HG03439 (cell line): Measurements from ENCODE around the gene FNDC8.
"Not testable (repeated sequence)": the region's sequence is repeated elsewhere in the genome, so short reads cannot be mapped to it uniquely, and the experiment has no call there.

Experiments
- ATAC-seq: cut with Tn5 transposase; IDR thresholded peaks from one replicate; pipeline ENCODE4 v1.9.1; 2021; ENCODE audit warnings: mild to moderate bottlenecking, moderate library complexity; ENCODE audit not compliant: unreplicated experiment

Gene FNDC8

DNA sequence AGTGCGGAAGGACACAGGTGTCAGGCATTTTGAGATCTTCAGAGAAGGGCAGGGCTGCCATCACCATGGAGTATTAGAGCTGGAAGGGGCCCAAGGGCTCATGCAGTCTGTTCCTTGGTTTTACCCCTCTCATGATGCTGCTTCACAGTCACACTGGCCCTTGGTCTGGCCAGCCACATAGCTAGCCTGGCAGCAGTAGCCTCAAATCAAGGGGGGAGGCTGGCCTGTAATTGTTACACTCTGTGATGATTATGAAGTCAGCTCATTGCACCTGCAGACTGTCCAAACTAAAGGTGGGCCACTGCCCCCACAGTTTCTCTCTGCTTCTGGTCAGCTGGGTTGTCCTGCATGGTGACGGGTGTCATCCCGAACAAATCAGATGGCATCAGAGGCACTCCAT is at the start of gene FNDC8:
FNDC8 (plus strand) TSS at position 301 of the 400 bp plus-strand sequence; CDS start at position 380, 79 bp downstream.
- ATAC-seq: no peak

DNA sequence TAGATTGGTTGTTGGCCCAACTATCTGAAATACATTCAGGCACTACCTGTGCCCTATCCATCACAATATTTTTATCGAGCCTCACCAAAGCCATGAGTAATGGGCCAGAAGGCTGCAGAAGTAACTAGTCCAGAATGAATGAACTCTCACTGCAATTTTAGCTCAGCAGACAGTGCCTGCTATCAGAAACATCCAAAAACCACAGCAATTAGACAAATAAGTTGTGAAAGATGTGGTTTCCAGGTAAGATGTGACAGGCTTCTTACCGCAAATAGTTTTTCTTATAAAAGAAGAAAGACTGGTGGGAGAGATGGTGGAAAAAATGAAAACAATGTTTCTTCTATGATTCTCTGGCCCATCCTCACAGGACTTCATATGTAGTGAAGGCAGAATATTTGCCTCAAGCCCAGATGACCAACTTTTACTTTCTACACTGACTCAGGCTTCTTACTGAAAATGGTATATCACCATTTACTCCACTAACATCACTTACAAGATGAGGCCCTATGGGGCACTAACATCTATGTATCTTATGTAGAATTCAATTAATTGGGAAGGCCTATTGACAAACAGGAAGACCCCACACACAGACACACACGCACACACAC is 48.1 kb upstream of the FNDC8 start:
- ATAC-seq: no peak

DNA sequence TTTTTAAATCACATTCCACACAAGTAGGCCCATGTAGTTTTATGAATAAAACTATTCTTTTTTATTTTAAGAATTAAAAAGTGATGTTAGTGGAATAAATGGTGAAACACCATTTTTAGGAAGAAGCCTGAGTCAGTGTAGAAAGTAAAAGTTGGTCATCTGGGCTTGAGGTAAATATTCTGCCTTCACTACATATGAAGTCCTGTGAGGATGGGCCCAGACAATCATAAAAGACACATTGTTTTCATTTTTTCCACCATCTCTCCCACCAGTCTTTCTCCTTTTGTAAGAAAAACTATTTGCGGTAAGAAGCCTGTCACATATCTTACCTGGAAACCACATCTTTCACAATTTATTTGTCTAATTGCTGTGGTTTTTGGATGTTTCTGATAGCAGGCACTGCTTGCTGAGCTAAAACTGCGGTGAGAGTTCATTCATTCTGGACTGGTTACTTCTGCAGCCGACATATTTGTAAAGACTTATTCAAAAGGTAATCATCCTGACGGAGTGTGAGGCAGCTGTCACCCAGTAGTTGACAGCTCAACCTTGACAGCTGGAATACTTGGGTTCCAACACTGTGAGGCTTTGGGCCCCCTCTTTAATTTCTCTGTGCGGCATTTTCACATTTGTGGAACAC is 47.3 kb upstream of the FNDC8 start:
- no peak for ATAC-seq

DNA sequence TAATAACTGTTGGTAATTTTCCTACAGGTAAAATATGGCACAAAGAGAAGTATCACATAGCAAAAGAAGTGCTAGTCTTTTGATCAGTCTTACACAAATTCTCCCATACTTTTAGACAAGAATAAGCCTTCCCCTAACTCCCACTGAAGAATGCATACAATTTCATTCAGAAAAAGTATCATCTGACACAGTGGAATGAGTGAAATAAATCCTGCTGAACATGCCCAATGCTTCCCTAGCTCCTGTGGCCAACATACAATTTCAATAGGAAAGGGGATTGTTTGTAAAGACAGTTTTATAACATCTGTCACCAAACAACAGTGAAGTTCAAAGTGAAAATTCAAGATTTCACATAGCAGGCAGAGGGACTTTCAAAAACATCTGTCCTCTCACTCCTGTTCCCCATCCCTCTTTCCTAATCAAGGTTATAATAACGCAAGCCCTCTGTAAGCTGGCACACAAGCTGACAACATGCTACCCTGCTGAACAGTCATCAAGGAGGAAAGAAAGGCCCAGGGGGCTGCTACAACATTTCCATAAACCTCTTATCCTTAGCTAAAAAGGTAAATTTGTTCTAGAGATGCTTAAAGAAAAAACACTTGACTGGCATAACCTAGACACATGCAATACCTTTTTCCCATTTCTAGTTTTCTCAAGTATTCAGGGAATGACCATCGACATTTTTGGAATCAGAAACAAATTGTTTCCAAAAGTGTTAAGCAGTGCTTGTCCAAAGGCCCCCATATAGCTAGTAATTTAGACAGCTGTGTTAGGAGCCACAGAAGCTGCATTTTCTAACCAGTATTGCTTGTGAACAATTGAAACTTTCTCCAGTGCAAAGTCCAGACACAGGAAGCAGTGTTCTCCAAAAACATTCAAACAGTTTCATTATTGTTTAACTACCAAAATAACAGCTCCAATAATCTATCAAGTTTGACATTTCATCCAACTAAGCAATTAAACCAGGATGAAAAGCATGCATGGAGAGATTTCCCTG is 46.4 kb upstream of the FNDC8 start:
- no peak for ATAC-seq

DNA sequence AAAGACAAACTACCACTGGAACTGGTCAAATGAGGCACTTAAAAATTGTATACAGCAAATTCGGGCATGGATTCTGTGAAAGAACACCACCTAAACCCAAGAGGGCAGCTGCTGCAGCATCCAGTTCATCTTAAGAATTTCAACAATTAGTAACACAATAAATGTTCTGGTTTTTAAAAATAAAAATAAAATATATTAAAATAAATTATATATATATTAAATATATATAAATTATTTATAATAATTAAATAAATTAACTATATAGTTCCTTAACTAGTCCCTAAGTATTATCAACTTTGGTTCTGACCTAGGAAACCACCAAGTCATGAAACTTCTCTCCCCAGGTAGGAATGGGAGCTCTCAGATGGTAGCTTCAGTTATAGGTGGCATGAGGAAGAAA is 44.5 kb upstream of the FNDC8 start:
- ATAC-seq: no peak

DNA sequence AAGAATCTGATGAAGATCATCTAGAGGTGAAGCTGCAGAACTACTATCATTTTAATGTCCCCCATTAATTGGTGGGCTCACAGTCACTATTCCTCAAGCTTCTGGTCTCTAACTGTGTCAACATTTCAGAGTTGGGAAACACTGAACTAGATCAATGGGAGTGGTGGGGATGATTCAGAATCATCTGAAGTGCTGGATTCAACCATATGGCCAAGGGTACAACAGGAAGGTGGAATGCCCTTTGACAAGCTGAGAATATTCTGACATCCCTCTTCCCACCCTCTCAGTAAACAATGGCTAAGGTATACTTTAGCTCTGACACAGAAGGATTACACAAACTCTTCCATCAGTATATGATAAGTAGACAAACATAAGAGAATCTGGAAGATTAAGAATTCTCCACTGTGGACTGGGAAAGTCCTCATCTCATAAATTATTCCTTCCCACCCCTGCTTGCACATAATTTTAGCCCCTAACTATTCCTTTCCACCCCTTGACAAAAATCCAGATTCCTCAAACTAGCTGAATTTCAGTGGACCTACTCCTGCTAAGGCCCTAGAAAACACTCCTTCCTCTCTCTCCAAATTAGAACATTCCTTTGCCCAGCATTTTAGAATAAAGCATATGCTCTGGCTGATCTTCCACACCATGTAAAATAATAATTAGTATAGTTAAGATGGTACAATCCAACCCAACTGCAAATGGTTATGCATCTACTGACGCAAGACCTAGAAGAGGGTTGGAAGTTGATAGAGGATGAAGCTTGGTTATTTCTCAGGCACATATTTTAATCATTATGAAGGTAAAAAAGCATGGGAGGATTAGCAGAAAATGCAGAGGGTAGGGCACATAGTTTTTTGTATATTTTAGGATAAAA is 41.6 kb upstream of the FNDC8 start:
- no peak for ATAC-seq

DNA sequence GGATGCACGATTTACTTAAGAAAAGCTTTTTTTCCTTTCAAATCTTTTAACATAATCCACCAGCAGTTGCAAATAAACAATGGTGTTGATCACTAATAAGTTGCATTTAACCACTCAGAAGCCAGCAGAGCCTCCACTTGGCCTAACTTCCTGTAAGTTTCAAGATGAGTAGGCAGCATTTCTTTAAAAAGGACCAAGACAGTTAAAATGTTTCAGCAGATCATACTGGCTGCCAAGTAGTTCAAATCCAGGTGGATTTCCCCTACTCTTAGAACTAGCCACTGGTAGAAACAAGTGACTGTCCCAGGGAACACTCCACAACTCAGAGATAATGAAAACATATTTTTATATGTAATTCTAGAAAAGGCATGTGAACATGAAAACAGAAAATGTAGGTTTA is 40.9 kb upstream of the FNDC8 start:
- no peak for ATAC-seq

DNA sequence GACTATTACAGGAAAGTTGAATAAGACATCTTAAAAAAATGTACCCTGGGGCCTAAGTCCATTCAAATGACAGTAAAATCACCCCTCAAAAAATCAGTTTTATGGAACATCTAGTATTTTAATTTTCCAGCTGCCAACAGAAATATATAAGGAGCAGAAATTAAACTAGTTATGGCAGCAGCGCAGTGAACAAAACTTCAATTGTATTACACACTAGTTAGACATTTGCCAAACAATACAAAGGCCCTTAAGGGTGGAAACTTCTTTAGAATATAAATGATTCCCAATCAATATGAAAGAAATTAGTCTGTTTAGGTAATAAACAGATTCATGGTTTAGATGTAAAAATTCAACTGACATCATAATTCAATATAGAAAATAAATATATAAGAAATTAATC is 39.8 kb upstream of the FNDC8 start:
- ATAC-seq: no peak

DNA sequence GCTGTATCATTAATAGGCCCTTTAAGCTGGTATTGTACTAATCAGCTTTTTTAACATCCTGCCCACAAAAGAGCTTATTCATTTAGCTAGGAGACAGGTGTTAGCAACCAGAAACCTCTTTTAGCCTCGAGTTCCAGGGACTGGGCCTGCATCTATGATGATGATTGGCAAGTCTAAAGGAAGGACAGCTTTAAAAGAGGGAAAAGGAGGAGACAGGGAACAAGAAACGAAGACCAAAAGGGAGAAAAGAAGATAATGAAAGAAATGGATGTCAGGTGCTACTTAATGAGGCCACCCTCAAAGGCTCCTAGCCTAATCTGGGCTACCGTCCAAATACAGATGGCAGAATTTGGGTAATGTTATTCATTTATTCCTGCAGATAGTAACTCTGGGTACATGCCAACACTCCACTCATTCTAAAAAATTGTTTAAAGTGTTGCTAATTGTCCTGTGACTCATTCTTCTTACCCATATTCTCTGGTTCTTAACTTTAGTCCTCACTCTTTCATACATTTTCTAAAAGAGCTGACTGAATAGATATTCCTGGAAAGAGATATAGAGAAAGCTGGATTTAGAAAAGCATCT is 39.2 kb upstream of the FNDC8 start:
- ATAC-seq: no peak

DNA sequence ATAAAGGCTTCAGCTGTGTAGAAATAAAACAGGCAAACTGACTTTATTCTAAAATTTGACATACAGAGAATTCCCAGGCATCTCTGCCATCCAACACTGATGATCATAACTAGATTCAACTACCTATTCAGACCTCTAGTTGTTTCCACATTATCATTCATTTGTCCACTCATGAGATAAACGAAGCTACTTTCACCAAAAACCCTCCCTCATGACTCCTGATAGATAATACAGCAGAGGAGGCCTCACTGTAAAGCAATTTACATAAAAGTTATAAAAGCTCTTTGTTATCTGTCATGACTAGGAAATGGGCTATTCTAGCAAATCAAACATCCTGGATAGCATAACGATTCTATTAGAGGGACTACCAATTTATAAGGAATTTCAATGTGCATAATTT is 38.3 kb upstream of the FNDC8 start:
- ATAC-seq: no peak

DNA sequence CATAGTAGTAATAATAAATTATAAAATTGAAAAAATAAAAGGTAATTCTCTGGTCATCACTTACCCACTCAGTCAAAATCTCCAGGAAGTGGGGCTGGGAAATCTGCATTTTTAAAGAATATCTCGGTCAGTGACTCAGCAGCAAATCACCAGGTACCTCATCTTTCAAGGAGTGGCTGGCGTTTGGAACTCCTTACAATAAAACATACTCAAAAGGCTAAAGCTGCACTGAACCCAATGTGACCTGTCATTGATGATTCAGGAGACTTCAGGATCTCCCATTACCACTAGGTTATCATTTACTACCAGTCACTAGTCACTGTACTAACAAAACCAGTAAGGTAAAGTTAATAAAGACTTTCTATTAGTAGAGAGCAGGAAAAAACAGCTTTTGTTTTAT is 36.4 kb upstream of the FNDC8 start:
- ATAC-seq: no peak

DNA sequence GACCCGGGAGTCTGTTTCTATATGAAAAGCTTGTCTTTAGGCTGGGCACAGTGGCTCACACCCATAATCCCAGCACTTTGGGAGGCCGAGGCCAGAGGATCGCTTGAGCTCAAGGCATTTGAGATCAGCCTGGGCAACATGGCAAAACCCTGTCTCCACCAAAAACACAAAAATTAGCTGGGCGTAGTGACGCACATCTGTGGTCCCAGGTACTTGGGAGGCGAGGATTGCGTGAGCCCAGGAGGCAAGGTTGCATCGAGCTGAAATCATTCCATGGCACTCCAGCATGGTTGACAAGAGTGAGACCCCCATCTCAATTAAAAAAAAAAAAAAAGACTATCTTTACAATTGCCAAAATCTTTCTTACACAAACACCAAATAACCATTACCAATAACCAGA is 35.3 kb upstream of the FNDC8 start:
- no peak for ATAC-seq

DNA sequence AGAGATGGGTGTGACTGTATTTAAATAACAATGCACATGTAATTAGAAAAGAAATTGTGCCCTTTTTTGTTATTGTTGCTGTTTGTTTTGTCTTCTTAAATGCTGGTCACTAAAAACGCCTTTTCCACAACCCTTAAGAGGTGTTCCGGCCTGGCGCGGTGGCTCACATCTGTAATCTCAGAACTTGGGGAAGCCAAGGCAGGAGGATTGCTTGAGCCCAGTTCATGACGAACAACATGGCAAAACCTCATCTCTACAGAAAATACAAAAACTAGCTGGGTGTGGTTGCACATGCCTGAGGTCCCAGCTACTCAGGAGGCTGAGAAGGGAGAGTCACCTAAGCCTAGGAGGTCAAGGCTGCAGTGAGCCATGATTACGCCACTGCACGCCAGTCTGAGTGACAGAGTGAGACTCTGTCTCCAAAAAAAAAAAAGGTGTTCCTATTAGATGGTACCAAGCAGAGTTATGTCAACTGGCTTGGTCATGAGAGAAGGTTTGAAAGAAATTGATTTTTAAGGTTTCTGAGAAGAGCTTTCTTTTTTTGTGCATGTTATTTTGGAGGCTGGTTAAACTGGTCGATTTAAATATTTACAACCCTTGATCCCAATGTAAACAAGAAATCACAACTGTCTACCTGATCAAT is 34.4 kb upstream of the FNDC8 start:
- no peak for ATAC-seq

DNA sequence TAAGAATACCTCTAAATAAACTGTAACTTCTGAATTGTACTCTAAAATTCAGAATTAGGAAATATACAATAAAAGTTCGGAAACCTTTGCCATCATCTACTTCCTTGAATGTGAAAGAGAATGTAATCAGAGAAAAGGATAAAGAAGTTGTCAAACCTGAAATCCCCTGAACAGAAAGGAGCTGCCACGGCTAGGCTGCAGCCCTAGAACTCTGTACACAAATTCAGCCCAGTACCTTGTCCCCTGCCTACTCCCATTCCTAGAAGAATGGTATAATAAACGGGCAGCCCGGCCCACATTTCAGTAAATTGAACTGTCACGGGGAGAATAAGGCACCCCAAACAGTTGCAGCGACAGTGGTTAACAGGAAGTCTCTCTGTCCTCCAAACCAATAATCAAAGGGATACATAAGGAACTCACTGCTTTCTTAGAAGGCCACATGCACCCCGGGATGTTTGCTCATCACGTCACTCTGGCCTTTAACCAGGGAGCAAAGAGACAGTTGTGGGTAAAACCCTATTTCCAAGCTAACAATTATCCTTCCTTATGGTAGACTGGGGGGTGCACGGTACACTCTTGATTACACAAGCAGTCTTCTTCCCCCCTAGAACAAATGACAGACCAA is 33.6 kb upstream of the FNDC8 start:
- no peak for ATAC-seq

DNA sequence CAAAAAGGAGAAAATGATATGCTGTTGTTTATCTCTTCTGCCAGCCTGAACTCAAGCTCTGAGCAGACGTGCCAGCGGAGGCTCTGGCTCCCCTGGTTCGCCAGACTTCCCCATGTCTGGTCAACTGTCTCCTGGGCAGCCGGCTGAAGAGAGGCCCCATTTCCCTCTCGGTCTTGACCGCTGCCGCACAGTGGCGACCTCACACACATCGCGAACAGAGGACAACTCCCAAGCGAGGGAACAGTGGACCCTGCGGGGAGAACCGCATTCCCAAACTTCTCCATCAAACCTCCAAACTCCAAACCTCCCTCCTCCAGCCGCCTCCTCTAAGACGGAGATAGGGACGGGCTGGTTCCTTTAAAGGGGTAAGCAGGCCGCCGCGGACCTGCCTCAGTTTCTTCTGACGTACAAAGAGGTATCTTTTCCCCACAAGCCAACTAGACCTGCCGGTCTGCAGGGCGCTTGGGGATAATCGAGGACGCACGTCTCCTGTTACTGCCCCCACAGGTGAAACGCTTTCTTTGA is 33.0 kb upstream of the FNDC8 start:
- peak; percentile 8 for ATAC-seq

DNA sequence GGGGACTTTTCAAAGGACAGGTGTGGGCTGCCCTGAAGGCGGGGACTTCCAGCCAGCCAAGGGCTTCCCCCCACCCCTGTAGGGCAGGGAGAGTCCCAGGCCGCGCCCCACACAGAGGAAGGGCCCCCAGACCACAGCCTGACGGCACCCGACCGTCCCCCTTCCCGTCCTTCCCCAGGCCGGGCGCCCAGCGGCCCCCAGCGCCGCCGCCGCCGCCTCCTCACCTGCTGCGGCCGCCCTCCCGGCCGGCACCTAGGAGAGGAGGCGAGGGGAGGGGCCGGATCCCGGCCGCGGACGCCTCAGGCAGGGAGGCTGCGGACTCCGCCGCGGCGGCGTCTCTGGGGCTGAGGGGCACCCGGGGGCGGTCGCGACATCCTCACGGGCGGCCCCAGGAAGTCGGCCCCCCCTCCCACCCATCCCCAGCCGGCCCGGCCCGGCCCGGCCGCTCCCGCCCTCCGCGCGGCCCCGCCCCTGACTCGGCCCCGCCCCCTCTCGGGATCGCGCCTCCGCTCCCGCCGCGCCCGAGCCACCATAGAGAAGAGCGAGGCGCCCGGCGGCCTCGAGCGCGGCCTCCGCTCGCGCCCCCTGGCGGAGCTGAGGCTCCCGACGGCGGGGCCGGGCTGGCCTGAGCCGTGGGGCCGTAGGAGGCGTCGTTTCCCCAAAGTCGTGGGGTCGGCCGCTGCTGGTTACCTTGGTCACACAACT is 32.4 kb upstream of the FNDC8 start:
- peak; percentile 61 for ATAC-seq

DNA sequence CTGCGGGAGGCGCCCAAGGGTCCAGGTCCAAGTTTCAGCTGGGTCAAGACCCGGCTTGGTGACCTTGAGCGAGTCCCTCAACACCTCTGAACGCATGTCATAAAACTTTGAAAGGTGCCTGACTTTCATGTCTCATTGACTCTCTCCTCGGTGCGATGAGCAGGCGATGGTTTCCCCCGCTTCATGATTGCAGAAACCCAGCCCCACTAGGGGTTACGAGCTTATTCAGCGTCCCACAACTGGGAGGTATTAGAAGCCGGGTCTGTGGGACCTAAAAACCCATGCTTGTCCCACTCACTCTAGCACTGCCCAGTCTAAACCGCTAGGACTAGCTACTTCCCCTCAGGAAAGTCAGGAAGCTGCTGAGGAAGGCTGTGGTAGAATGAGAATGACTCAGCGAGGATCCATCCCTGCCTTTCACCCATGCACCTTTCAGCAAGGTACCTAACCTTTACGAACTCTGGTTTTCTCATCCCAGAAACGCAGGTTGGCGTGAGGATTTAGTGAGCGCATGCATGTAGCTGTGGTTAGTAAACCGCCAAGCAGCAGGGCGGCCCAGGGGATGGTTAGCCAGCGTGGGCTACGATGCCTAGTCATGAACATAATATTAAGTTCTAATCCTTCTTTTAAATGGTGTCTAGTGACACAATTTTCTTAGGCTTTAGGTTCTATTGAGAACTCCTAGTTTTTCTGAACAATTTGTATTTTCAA is 31.7 kb upstream of the FNDC8 start:
- ATAC-seq: peak; percentile 15

DNA sequence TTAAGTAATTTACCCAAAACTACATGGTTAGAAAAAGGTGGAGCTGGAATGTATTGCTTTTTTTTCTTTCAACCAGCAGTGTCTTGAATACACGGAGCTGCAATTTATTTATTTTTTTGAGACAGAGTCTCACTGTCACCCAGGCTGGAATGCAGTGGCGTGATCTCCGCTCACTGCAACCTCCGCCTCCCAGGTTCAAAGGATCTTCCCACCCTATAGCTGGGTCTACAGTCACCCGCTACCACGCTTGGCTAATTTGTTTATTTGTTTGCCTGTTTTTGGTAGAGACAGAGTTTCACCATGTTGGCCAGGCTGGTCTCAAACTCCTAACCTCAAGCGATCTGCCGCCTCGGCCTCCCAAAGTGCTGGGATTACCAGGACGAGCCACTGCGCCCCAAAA is 30.7 kb upstream of the FNDC8 start:
- ATAC-seq: not testable (repeated sequence)
